Transverse colon (tissue), 3 donors: ENCODE results near the gene ERC2.

Experiments used
- EP300 ChIP-seq: sonication (generic); formaldehyde crosslinking; IDR thresholded peaks from one replicate; pipeline ENCODE4 v1.6.1; 2017; ENCODE audit warnings: antibody characterized with exemption, low read depth
- TF ChIP-seq, protein P1 (sequence below), 5 experiments: fragments of 200-600 bp in 3 of 5; fragments of 450-650 bp in 2 of 5; sonication (generic) in 3 of 5; IDR thresholded peaks; 1 replicate in 2 of 5; 2 replicates in 3 of 5; pipeline ENCODE4 v1.5.1; 2016 to 2017; ENCODE audit warnings: antibody characterized with exemption in 5 of 5, inconsistent platforms in 3 of 5, mild to moderate bottlenecking in 2 of 5, moderate library complexity in 1 of 5

DNA sequence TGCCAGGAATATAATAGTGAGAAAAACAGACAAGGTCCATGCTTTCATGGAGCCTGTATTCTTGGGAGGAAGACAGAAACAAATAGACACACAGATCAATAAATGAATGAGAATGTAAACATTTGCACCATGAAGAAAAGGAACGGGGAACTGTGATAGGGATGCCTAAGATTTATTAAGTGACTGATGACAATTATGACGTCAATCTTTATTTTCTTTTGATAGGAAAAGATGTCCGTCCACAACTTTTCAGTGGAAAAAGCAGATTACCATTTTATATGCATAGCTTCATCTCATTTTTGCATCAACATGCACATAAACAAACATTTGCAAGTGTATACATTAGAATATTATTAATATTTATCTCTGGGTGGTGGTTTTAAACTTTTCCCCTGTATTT is 953.3 kb downstream of the ERC2 start:
- TF ChIP-seq, protein P1, sequence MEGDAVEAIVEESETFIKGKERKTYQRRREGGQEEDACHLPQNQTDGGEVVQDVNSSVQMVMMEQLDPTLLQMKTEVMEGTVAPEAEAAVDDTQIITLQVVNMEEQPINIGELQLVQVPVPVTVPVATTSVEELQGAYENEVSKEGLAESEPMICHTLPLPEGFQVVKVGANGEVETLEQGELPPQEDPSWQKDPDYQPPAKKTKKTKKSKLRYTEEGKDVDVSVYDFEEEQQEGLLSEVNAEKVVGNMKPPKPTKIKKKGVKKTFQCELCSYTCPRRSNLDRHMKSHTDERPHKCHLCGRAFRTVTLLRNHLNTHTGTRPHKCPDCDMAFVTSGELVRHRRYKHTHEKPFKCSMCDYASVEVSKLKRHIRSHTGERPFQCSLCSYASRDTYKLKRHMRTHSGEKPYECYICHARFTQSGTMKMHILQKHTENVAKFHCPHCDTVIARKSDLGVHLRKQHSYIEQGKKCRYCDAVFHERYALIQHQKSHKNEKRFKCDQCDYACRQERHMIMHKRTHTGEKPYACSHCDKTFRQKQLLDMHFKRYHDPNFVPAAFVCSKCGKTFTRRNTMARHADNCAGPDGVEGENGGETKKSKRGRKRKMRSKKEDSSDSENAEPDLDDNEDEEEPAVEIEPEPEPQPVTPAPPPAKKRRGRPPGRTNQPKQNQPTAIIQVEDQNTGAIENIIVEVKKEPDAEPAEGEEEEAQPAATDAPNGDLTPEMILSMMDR (IDR thresholded peaks at IDR 0.05) = no peak
- no peak for TF ChIP-seq EP300
